ENCODE measurements around the gene CELSR2. TPM values are rescaled to one million over a fixed set of nuclear protein-coding genes. Genes with fewer than 3 reads are reported as not detected.
"Not testable (repeated sequence)": the region's sequence is repeated elsewhere in the genome, so short reads cannot be mapped to it uniquely, and the experiment has no call there.

Gene CELSR2
- total RNA-seq, 4 donors from 2014 or later: 14.0 to 16.7 (median 16.3) TPM

DNA sequence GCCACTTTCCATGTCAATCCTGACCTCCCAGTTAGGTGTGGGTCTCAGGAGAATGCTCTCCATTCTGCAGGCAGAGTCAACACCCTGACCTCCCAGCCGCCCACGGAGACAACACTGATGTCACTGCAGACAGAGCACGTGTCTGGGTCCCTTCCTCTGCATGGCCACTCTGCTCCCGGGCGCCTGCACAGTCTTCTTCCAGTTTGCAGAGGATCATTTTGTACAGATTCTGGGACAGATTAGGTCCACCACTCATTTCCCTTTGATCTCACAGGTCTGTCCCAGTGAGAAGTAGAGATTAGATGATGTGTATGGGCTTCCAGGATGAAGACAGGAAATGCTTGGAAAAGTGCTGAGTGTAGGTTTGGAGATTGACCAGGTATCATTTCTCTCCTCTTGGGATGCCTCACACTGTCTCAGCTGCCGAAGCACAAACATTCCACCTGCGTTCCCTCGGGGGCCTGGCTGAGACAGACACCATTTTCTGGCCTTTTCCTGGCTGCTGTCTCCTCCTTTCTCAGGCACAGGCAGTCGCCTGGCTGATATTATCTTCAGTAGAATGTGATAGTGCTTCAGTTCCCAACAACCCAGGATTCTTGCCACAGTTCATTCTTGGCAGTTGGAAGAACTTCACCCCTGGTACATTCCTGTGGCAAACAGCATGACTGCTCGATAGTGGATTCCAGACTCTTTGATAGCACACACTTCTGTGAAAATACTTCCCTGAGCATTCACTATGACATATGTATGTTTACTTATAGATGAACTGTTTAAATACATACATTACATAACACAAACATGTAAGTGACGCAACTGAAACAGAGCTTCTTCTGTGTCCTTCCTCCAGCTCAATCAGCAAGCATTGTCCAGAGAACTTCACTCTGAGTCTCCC lies 49.6 kb downstream of the CELSR2 start:
- WGBS, 2 donors: 16 to 29% methylated on average over 11 of the region's 11 CpGs

DNA sequence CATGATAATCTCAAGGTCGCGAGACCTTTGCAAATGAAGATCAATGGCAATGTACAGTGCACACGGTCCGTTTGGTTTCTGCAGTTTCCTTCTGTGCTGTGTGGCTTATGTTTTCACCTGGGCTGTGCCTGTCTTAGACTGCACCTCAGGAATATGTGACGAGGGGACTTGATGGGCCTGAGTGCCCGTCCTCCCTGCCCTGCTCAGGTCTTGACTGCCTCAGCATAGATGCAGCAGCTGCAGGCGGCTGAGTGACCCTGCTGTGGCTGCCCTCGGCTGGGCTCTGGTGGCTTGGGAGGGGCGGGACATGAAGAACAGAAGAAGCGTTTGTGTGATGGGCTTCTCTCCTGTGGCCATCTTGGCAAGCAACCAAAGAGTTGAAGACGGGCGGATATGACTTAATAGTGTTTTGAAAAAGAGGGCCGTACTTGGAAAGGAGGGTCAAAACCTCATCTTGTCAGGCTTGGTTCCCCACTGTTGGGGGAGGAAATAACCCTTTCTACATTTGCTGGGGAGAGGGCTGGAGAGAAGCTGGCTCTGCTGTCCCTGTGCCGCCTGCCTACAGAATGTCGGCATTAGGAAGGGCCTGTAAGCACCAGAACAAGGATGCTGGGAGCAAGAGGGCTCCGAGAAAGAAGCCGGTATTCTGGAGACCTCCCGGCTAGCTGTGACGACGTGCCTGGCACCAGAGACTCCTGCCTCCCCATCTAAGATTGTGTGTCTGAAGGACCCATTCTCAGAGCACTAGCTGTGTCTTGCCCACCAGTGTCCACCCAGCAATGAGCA lies 50.4 kb downstream of the CELSR2 start:
- Histone ChIP-seq H3K27me3 (no peaks in the 10 kb centered on the region), H3K4me3 (no peak overlapping the region), H3K4me1 (peaks cover 0 to 47% (median 29%) of the 10 kb centered on the region in 4 donors), H3K9me3 (no peaks in the 10 kb centered on the region), H3K27ac (peak overlapping the region; percentile 54 to 92 (median 74)), H3K36me3 (no peaks in the 10 kb centered on the region)
- peak; percentile 79 to 82 for DNase-seq (ENCODE audit: low spot score in 2 of 2)
- 32 to 34% methylated on average over 20 of the region's 20 CpGs for WGBS, 2 donors
- peak in 1 of 2 donors; percentile 28 for TF ChIP-seq POLR2A (IDR thresholded peaks at IDR 0.05)
- TF ChIP-seq, protein P1, sequence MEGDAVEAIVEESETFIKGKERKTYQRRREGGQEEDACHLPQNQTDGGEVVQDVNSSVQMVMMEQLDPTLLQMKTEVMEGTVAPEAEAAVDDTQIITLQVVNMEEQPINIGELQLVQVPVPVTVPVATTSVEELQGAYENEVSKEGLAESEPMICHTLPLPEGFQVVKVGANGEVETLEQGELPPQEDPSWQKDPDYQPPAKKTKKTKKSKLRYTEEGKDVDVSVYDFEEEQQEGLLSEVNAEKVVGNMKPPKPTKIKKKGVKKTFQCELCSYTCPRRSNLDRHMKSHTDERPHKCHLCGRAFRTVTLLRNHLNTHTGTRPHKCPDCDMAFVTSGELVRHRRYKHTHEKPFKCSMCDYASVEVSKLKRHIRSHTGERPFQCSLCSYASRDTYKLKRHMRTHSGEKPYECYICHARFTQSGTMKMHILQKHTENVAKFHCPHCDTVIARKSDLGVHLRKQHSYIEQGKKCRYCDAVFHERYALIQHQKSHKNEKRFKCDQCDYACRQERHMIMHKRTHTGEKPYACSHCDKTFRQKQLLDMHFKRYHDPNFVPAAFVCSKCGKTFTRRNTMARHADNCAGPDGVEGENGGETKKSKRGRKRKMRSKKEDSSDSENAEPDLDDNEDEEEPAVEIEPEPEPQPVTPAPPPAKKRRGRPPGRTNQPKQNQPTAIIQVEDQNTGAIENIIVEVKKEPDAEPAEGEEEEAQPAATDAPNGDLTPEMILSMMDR (IDR thresholded peaks at IDR 0.05): no peak
- peak in 1 of 2 donors; percentile 44 for TF ChIP-seq EP300 (IDR thresholded peaks at IDR 0.05)

More for the DNA sequence above, 49.6 kb downstream of the CELSR2 start:
- no peaks in the 10 kb centered on the region for H3K36me3 ChIP-seq
- DNase-seq (ENCODE audit: low spot score in 2 of 2): peak; percentile 63 to 70
- peak overlapping the region; percentile 54 to 92 (median 74) for H3K27ac ChIP-seq
- no peaks in the 10 kb centered on the region for H3K9me3 ChIP-seq
- H3K27me3 ChIP-seq: no peaks in the 10 kb centered on the region
- TF ChIP-seq EP300 (IDR thresholded peaks at IDR 0.05) (peak in 1 of 2 donors; percentile 65), POLR2A (IDR thresholded peaks at IDR 0.05) (no peak)
- H3K4me3 ChIP-seq: no peak overlapping the region
- peaks cover 0 to 38% (median 25%) of the 10 kb centered on the region in 4 donors for H3K4me1 ChIP-seq

DNA sequence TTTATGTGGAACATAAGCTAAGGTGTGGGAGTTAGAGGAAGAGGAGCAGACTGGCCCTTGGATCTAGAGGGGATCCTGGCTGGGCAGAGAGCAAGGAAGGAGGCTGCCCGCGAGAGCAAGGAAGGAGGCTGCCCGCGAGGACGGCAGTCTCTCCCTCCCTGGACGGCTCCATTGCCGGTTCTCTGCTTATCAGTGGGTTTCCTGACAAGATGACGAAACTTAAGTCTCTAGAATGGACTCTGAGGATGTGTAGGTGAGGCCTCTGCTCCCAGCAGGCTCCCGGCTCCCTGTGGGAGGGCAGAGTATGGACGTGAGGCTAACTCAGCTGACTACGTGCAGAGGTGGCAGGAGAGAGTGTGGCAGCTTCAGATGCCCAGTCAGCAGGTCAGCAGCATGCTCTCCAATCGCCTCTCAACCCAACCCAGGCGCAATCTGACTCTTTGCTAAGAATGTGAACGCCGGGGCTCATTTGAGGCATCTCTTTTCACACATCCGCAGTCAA lies 51.4 kb downstream of the CELSR2 start:
- Histone ChIP-seq H3K36me3 (no peaks in the 10 kb centered on the region), H3K4me3 (no peak overlapping the region), H3K27ac (peak overlapping the region in 2 of 4 donors; percentile 89 to 92), H3K27me3 (no peaks in the 10 kb centered on the region), H3K4me1 (peaks cover 0 to 56% (median 38%) of the 10 kb centered on the region in 4 donors), H3K9me3 (no peaks in the 10 kb centered on the region)
- TF ChIP-seq, protein P1 (IDR thresholded peaks at IDR 0.05): no peak
- peak in 1 of 2 donors; percentile 9 for TF ChIP-seq EP300 (IDR thresholded peaks at IDR 0.05)
- WGBS, 2 donors: 81 to 82% methylated on average over 16 of the region's 16 CpGs
- DNase-seq (ENCODE audit: low spot score in 2 of 2): no peak

DNA sequence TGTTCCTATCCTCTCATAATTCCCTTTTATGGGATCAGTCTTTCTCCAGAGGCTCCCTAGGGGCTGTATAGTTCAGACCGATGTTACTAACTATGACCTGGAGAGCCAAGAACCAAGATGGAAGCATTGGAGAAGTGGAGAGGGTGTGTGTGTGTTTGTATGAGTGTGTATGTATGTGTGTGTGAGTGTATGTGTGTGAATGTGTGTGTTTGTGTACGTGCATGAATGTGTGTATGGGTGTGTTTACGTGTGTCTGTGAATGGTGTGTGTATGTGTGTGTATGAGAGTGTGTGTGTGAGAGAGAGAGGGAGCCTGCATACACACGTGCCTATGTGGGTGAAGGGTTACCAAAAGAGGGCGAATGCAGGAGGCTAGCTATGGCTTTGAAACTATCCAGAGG lies 52.5 kb downstream of the CELSR2 start:
- TF ChIP-seq POLR2A (IDR thresholded peaks at IDR 0.05) (no peak), EP300 (IDR thresholded peaks at IDR 0.05) (no peak)
- TF ChIP-seq, protein P1 (IDR thresholded peaks at IDR 0.05): no peak

DNA sequence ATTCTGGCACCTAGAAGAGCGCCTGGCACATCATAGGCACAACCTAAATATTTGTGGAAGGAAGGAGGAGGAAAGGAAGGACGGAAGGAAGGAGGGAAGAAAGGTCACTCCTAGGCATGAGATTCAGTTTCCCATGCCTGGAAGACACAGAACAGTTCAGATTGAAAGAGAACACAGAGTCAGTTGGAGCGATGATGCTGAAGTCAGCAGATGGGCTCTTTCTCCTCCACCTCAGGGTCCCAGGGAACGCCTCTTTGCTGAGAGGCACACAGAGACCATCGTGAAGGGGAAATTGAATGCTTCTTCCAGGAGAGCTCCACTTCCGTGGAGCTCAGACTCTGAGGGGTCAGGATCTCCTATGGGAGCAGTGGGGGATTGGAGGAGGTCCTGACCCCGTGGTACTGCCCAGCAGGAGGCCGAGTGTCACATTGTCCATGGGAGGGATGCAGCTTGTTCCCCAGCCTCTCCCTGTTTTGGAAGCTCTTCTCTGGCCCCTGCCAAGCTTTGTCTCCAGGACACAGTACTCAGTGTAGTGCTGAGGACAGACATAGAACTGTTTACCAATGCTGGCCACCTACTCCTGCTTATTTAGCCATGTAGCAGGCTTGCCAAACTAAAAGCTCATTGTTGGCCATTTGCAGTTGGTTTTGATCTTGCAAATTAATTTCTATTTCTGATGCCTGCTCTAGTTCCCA lies 55.0 kb downstream of the CELSR2 start:
- peak; percentile 36 for DNase-seq (ENCODE audit: low spot score in 2 of 2)
- H3K4me1 ChIP-seq: peaks cover 0 to 55% (median 36%) of the 10 kb centered on the region in 4 donors
- peak overlapping the region; percentile 49 to 89 (median 74) for H3K27ac ChIP-seq
- no peak overlapping the region for H3K4me3 ChIP-seq
- peaks cover 0 to 6% (median 0%) of the 10 kb centered on the region in 3 donors for H3K36me3 ChIP-seq
- H3K27me3 ChIP-seq: no peaks in the 10 kb centered on the region
- no peaks in the 10 kb centered on the region for H3K9me3 ChIP-seq
- 38 to 46% methylated on average over 7 to 8 of the region's 8 CpGs for WGBS, 2 donors
- TF ChIP-seq EP300 (IDR thresholded peaks at IDR 0.05): peak in 1 of 2 donors; percentile 78
- TF ChIP-seq, protein P1 (IDR thresholded peaks at IDR 0.05): peak in 1 of 5 experiments; percentile 20
- TF ChIP-seq POLR2A (IDR thresholded peaks at IDR 0.05): peak in 1 of 2 donors; percentile 20

More for the DNA sequence above, 52.5 kb downstream of the CELSR2 start:
- H3K27ac ChIP-seq: peak overlapping the region in 2 of 4 donors; percentile 18 to 89
- H3K4me3 ChIP-seq: no peak overlapping the region
- no peak for DNase-seq (ENCODE audit: low spot score in 2 of 2)
- no peaks in the 10 kb centered on the region for H3K9me3 ChIP-seq
- H3K36me3 ChIP-seq: no peaks in the 10 kb centered on the region
- WGBS, 2 donors: 81 to 86% methylated on average over 5 of the region's 5 CpGs
- peaks cover 0 to 68% (median 45%) of the 10 kb centered on the region in 4 donors for H3K4me1 ChIP-seq
- no peaks in the 10 kb centered on the region for H3K27me3 ChIP-seq

DNA sequence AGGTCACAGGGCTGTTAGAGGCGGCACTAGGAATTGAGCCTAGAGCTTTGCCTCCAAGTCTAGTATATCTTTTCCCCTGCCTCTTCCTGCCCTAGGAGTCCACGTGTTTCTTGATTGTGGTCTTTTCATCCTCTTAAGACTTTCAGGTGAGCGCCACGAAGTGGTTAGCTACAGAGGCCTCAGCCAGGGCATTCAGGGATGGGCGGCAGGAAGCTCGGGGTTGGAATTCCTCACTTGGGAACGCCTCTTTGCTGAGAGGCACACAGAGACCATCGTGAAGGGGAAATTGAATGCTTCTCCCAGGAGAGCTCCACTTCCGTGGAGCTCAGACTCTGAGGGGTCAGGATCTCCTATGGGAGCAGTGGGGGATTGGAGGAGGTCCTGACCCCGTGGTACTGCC lies 56.7 kb downstream of the CELSR2 start:
- Histone ChIP-seq H3K4me1 (peaks cover 0 to 41% (median 24%) of the 10 kb centered on the region in 4 donors), H3K36me3 (peaks cover 0 to 20% (median 0%) of the 10 kb centered on the region in 3 donors), H3K27ac (peak overlapping the region; percentile 2 to 89 (median 74))
- H3K9me3 ChIP-seq; H3K4me3 ChIP-seq; H3K27me3 ChIP-seq; DNase-seq (ENCODE audit: low spot score in 2 of 2): not testable (repeated sequence)
- WGBS, 2 donors: 40 to 45% methylated on average over 10 of the region's 10 CpGs
